Upper lobe of left lung (tissue), 6 donors: ENCODE data around the gene DDAH1. TPM values are rescaled to one million over a fixed set of nuclear protein-coding genes. Genes with fewer than 3 reads are reported as not detected.
A peak's percentile ranks its signal among the peaks of the same experiment; 100 is the strongest.

ENCODE experiments used
- ATAC-seq, 2 donors: fragments of 200-7000 bp; cut with Tn5 transposase; one replicate each; pipeline ENCODE4 v1.9.1; 2022; ENCODE audit warnings: mild to moderate bottlenecking in 2 of 2, moderate library complexity in 2 of 2; ENCODE audit not compliant: low FRiP score in 2 of 2
- DNase-seq, 2 donors: peaks; one replicate each; pipeline ENCODE4 v3.0.0-alpha.2; 2019 to 2020
- H3K27ac ChIP-seq, 4 donors: fragments of 200-600 bp; sonication (generic); one replicate each; pipeline ENCODE4 v1.5.1; 2016 to 2019
- H3K27me3 ChIP-seq, 4 donors: fragments of 200-600 bp; sonication (generic); one replicate each; pipeline ENCODE4 v1.5.1; 2017 to 2019
- H3K36me3 ChIP-seq, 4 donors: fragments of 200-600 bp; sonication (generic); one replicate each; pipeline ENCODE4 v1.5.1; 2016 to 2019
- H3K4me1 ChIP-seq, 4 donors: fragments of 200-600 bp; sonication (generic); one replicate each; pipeline ENCODE4 v1.5.1; 2018 to 2019
- H3K4me3 ChIP-seq, 4 donors: fragments of 200-600 bp; sonication (generic); one replicate each; pipeline ENCODE4 v1.5.1; 2017 to 2019; ENCODE audit warnings: mild to moderate bottlenecking in 2 of 4, moderate library complexity in 1 of 4
- H3K9me3 ChIP-seq, 4 donors: fragments of 200-600 bp; sonication (generic); one replicate each; pipeline ENCODE4 v1.5.1; 2018 to 2019
- EP300 ChIP-seq, 4 donors: sonication (generic); formaldehyde crosslinking; IDR thresholded peaks; one replicate each; pipeline ENCODE4 v1.5.1; 2017; ENCODE audit warnings: antibody characterized with exemption in 4 of 4, control low read depth in 2 of 4
- POLR2A ChIP-seq, 4 donors: fragments of 450-650 bp; IDR thresholded peaks; one replicate each; pipeline ENCODE4 v1.5.1; 2016 to 2017; ENCODE audit warnings: antibody characterized with exemption in 4 of 4, mild to moderate bottlenecking in 2 of 4
- POLR2AphosphoS5 ChIP-seq, 2 donors: sonication (generic); formaldehyde crosslinking; IDR thresholded peaks; one replicate each; pipeline ENCODE4 v1.5.1; 2017; ENCODE audit warnings: antibody characterized with exemption in 2 of 2
- WGBS, 2 donors: methylation state at CpG; one replicate each; pipeline ENCODE4 v1.1.5; 2017 to 2018; 5-methylcytosine and 5-hydroxymethylcytosine counted together
- total RNA-seq, 6 donors: library from RNA; depleted of rRNA in 4 of 6; stranded (reverse); fragments of >200 nt in 4 of 6; gene quantifications; one replicate each; pipeline versions ENCODE4 v1.1.0 to v1.2.1, GENCODE V29; 2016 to 2021
- TF ChIP-seq, protein P1 (sequence below), 6 experiments: fragments of 450-650 bp in 4 of 6; fragments of 200-600 bp in 2 of 6; sonication (generic) in 2 of 6; IDR thresholded peaks; one replicate each; pipeline ENCODE4 v1.5.1; 2016 to 2019; ENCODE audit warnings: antibody characterized with exemption in 6 of 6
- donor health status: DM: no; HTN: no; CAD: no; lungs with moderate emphysema.
- donor health status: DM: no; HTN: yes; CAD: no; lungs with severe emphysema.

Gene DDAH1
- total RNA-seq, 6 donors from 2014 or later, result 24.1 to 78.8 (median 52.6) TPM

DNA sequence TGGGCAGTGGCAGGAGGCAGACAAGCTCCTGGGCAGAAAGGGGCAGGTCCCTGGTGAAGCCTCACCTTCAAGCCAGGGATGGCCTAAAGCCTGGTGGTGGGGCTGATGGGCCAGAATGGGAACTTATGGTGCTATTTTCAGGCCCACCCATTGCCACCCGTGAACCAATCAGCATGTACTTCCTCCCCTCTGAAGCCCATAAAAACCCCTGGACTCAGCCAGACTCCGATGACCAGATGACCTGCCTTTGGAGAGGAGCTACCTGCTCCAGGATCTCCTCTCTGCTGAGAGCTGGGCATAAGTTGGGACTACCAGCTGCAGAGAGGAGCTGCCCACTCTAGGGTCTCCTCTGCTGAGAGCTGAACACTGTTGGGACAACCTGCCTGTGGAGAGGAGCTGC, 180.8 kb downstream of the DDAH1 start:
- no peaks in the 10 kb centered on the region for H3K9me3 ChIP-seq
- ATAC-seq (no peak), DNase-seq (no peak)
- no peak overlapping the region for H3K27ac ChIP-seq
- H3K4me1 ChIP-seq, result peaks cover 0 to 4% (median 3%) of the 10 kb centered on the region in 4 donors
- H3K4me3 ChIP-seq, result no peak overlapping the region
- no peaks in the 10 kb centered on the region for H3K27me3 ChIP-seq
- TF ChIP-seq POLR2AphosphoS5 (IDR thresholded peaks at IDR 0.05) (no peak), POLR2A (IDR thresholded peaks at IDR 0.05) (no peak), EP300 (IDR thresholded peaks at IDR 0.05) (no peak)
- TF ChIP-seq, protein P1, sequence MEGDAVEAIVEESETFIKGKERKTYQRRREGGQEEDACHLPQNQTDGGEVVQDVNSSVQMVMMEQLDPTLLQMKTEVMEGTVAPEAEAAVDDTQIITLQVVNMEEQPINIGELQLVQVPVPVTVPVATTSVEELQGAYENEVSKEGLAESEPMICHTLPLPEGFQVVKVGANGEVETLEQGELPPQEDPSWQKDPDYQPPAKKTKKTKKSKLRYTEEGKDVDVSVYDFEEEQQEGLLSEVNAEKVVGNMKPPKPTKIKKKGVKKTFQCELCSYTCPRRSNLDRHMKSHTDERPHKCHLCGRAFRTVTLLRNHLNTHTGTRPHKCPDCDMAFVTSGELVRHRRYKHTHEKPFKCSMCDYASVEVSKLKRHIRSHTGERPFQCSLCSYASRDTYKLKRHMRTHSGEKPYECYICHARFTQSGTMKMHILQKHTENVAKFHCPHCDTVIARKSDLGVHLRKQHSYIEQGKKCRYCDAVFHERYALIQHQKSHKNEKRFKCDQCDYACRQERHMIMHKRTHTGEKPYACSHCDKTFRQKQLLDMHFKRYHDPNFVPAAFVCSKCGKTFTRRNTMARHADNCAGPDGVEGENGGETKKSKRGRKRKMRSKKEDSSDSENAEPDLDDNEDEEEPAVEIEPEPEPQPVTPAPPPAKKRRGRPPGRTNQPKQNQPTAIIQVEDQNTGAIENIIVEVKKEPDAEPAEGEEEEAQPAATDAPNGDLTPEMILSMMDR (IDR thresholded peaks at IDR 0.05), result no peak
- H3K36me3 ChIP-seq, result no peaks in the 10 kb centered on the region
- 93% methylated on average over 2 of the region's 2 CpGs; no CpG with 5 or more reads in 1 of the 2 donors for WGBS, 2 donors

DNA sequence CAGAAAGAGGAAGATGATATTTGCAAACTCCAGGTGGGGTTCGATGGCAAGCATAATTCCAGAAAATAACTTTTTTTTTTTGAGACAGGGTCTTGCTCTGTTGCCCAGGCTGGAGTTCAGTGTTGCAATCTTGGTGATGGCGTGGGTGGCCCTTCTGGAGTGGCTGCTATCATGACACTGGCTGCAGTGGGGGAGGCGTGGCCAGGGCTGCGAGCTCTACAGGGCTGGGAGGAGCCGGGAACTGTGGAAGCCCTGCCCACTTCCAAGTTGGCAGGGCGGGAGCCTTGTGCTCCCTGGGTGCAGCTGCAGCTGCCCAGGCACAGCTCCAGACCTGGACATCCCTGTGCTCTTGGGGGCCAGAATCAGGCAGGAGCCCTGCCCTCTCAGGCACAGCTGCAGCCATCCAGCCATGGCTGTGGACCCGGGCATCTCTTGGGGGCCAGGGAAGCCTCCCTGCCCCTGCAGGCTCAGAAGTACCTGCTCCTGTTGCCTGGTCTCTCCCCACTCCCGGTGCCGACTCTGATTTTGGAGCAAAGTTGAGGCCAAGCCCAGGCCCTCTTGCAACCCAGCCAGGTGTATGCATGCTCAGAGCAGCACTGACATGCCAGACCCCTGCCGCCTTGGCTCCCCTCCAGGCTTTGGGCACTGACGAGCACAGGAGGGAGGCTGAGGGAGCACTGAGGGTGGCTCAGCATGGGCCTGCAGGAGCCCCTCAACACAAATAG, 181.3 kb downstream of the DDAH1 start:
- H3K9me3 ChIP-seq, result no peaks in the 10 kb centered on the region
- ATAC-seq, result peak; percentile 26 to 31
- no peak overlapping the region for H3K4me3 ChIP-seq
- WGBS, 2 donors, result 71 to 85% methylated on average over 8 to 10 of the region's 11 CpGs
- H3K27me3 ChIP-seq, result no peaks in the 10 kb centered on the region
- H3K36me3 ChIP-seq, result no peaks in the 10 kb centered on the region
- peaks cover 0 to 6% (median 3%) of the 10 kb centered on the region in 4 donors for H3K4me1 ChIP-seq
- DNase-seq, result peak in 1 of 2 donors; percentile 50
- H3K27ac ChIP-seq, result no peak overlapping the region
- no peak for TF ChIP-seq POLR2A (IDR thresholded peaks at IDR 0.05)
- TF ChIP-seq, protein P1 (IDR thresholded peaks at IDR 0.05), result no peak
- TF ChIP-seq POLR2AphosphoS5 (IDR thresholded peaks at IDR 0.05), result no peak
- TF ChIP-seq EP300 (IDR thresholded peaks at IDR 0.05), result no peak

DNA sequence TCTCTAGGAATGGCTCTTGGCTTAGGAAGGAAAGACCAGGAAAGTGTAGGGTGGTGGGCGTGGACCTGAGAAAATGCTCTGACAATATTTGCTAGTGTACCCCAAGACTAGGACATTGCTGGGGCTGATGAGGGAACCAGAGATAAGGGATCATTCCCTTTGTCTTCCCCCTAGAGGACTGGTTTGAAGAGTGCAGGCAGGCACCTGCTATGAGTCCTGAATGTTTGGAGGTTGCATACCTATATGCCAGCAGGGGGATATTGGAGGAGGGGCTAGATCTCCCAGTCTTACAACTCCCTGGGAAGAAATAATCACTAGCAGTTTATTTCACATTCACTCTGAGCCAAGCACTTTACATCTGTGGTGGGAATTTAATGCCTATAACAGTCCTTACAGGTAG, 182.5 kb downstream of the DDAH1 start:
- H3K9me3 ChIP-seq, result no peaks in the 10 kb centered on the region
- peaks cover 0 to 11% (median 3%) of the 10 kb centered on the region in 4 donors for H3K4me1 ChIP-seq
- 82 to 93% methylated on average over 1 of the region's 1 CpG for WGBS, 2 donors
- H3K4me3 ChIP-seq, result no peak overlapping the region
- H3K36me3 ChIP-seq, result no peaks in the 10 kb centered on the region
- no peaks in the 10 kb centered on the region for H3K27me3 ChIP-seq
- ATAC-seq, result no peak
- TF ChIP-seq POLR2AphosphoS5 (IDR thresholded peaks at IDR 0.05) (no peak), POLR2A (IDR thresholded peaks at IDR 0.05) (no peak), EP300 (IDR thresholded peaks at IDR 0.05) (no peak)
- TF ChIP-seq, protein P1 (IDR thresholded peaks at IDR 0.05), result no peak
- H3K27ac ChIP-seq, result no peak overlapping the region
- DNase-seq, result no peak

DNA sequence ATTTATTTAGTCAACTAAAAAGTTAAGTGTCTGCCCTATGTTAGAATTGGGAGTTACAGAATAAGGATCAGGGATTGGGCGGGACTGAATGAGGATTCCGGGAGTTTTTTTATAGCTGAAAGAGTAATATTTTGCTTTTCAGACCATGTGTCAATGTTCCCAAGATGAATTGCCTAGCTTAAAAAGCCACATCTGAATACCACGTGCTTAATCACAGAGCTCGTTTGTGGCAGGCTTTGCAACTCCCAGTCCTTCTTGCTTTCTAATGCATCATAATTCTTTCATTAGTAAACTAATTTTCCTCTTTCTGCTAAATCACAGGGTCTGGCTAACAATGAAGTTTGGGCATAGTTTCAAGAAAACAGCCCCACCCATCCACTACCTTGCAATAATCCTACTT, 184.3 kb downstream of the DDAH1 start:
- H3K36me3 ChIP-seq, result no peaks in the 10 kb centered on the region
- WGBS, 2 donors, result 88 to 90% methylated on average over 4 of the region's 4 CpGs

More for the DNA sequence above, 184.3 kb downstream of the DDAH1 start:
- Histone ChIP-seq H3K4me1 (peaks cover 0 to 16% (median 3%) of the 10 kb centered on the region in 4 donors), H3K27me3 (no peaks in the 10 kb centered on the region), H3K9me3 (no peaks in the 10 kb centered on the region), H3K27ac (no peak overlapping the region), H3K4me3 (no peak overlapping the region)
- TF ChIP-seq POLR2AphosphoS5 (IDR thresholded peaks at IDR 0.05) (no peak), EP300 (IDR thresholded peaks at IDR 0.05) (no peak), POLR2A (IDR thresholded peaks at IDR 0.05) (no peak)
- TF ChIP-seq, protein P1 (IDR thresholded peaks at IDR 0.05), result no peak
- no peak for ATAC-seq
- no peak for DNase-seq
